Kidney glomerular epithelial cell (primary cell): ENCODE data around the gene TEAD1.

ENCODE experiments used
- DNase-seq: peaks from one replicate; lab custom pipeline; 2025; lab: John Stamatoyannopoulos, UW

Gene TEAD1

DNA sequence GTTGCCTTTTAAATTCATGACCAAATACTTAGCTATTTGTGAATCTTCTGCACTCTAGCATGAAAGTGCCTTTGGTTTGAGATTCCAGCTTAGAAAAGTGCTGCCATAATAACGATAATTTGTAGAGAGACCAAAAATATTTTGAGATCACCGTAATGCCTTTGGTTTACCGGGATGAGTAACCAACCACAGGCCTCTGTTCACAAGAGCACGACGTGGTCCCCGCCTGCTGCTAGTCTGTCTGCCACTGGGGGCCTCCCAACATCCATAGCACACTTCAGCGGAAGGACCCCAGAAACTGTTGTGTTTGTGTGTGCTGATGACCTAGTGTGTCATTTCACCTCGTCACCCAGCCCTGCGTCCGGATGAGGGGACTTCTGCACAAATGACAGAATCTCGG lies 267.9 kb downstream of the TEAD1 start:
- DNase-seq: no peak

DNA sequence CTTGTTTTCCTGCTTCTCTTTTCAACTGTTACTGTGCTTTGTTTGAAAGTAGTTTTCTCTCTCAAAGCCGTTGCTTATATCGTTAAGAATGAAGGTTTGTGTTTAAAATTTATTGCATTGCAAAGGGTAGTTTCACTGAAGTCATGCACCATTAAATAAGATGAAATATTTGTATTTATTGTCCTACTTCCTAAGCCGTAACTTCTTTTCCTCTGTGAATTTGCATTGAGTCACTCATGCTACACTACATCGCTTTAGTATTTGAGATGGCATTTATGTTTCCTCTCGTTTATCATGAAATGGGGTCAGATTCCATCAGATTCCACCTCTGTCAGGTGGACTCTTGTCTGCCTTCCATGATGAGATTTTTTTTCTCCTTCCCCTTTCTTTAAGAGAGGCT lies 269.1 kb downstream of the TEAD1 start:
- DNase-seq: peak; percentile 27

DNA sequence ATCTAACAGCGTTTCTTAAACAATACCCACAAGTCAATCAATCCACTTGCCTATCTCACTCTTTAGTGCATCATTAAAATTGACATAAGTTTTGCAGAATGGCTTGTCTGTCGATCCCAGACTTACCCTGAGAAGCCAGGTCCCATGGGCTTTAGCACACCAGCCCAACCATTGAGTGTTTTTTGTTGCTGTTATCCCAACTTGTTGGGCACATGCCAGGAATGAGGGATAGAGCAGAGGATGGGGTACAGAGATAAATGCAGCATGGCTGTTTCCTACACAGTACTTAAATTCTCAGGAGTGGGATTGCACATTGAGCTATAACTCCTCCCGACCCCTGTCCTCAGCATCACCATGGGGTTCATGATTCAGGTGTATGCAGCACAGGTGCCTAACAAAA lies 270.7 kb downstream of the TEAD1 start:
- DNase-seq: no peak

DNA sequence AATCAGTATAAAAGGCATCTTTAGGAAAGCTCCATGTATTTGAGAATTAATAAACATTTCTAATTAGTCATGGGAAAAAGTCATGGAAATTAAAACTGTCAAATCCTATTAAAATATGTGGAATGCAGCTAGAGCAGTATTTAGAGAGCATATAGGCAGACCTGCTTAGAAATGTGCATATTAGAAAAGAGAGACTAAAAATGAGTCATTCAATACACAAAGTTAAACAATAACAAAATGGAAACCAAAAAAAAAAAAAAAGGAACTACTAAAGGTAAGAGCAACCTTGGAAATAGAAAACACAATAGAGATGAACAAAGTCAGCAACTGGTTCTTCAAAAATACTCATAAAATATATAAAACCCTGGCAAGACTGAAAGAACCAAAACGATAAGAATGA lies 275.2 kb downstream of the TEAD1 start:
- DNase-seq: peak; percentile 16

DNA sequence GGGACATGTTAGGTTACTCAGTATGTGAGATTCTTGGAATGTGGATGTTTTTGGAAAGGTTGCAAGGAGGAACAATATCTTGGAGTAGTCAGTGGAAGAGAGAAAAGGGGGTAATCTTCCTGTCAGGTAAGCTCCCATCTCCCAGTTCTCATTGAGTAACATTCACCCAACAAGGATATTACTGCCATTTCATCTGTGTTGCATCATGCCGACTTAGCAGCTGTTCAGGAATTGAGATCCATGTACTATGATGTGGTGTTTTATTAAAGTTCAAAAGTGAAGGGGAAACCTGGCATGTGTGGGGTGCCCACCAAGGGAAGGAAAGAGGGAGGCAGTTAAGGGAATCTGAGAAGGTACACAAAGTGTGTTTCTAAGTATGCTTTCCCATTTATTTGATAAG lies 276.4 kb downstream of the TEAD1 start:
- DNase-seq: no peak

DNA sequence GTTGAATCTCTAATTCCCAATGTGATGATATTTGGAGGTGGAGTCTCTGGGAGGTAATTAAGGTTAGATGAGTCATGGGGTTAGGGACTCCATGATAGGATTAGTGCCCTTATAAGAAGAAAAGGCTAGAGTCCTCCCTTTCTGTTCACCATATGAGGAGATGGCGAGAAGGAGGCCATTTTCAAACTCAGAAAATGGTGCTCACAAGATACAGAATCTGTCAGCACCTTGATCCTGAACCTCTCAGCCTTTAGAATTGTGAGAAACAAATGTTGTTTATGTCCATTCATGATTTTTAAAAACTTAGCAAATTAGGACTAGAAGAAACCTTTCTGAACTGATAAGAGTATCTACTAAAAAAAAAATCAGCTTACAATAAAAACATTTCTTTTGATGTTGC lies 277.2 kb downstream of the TEAD1 start:
- DNase-seq: no peak

DNA sequence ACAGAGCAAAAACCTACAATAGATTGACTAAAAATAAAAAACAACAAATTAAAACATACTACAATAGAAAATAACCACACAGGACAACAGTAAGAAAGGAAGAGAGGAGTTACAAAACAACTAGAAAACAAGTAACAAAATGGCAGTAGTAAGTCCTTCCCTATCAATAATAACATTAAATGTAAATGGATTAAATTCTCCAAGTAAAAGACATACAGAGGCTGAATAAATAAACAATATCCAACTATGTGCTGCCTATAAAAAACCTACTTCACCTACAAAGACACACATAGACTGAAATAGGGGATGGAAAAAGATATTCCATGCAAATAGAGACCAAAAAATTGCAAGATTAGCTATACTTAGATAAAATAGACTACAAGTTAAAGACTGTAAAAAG lies 277.9 kb downstream of the TEAD1 start:
- no peak for DNase-seq

DNA sequence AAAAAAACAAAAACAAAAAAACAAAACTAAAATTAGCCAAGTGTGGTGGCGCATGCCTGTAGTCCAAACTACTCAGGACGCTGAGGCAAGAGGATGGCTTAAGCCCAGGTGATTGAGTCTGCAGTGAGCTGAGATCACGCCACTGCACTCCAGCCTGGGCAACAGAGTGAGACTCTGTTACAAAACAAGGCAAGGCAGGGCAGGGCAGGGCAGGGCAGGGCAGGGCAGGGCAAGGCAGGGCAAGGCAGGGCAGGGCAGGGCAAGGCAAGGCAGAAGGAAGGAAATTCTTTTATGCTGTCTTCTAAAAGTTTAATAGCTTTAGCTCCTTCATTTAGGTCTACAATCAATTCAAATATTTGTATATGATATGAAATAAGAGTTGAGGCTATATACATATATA lies 284.8 kb downstream of the TEAD1 start:
- DNase-seq: no peak

DNA sequence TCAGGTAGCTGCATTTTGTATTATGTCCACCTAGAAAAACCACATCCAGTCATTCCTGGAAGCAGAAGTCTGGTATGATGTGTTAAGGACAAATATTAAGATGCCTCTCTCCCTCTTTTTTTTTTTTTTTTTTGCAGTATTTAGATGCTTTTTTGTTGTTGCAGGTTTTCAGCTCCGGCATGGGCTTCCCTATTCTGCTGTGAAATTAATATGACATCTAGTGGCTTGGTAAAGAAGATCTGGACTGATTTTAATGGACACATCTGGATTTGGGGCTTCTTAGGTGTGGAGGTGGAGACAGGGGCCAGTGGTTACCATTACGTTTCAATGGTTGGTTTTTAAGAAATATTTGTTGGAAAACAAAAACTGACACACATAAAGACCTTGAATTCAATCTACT lies 287.4 kb downstream of the TEAD1 start:
- no peak for DNase-seq

DNA sequence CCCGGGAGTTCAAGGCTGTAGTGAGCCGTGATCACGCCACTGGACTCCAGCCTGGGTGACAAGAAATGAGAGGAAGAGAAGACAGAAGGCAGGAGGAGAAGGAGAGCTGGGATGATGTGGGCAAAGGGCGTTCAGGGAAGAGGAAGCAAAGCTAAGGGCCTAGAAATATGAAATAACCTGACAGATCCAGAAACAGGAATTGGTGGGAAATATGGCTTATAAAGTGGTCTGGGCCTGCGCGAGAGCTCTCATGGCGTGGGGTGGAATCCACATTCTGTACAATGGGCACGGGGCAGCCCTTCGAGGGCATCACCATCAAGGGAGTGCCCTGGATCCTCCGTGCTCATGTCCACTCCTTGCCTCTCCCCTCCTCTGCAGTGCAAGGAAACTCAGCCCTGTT lies 288.1 kb downstream of the TEAD1 start:
- DNase-seq: no peak

DNA sequence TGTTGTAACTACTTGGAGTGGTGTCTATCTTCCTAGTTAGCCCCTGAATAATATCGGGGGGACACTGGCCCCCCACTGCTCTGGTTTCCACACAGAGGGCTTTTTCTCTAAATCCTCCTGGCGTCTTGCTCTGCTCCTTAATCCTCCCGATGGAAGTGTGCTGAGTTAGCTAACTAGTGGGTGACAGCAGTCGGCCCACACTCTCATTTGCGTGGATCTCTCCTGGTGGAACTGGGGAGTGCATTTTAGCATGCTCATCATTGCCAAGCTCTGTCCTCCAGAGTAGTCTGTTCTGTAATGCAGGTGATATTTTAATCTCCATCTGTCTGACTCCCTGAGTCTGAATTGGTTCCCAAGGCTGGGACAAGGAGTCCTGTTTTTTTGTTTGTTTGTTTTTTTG lies 288.8 kb downstream of the TEAD1 start:
- no peak for DNase-seq

DNA sequence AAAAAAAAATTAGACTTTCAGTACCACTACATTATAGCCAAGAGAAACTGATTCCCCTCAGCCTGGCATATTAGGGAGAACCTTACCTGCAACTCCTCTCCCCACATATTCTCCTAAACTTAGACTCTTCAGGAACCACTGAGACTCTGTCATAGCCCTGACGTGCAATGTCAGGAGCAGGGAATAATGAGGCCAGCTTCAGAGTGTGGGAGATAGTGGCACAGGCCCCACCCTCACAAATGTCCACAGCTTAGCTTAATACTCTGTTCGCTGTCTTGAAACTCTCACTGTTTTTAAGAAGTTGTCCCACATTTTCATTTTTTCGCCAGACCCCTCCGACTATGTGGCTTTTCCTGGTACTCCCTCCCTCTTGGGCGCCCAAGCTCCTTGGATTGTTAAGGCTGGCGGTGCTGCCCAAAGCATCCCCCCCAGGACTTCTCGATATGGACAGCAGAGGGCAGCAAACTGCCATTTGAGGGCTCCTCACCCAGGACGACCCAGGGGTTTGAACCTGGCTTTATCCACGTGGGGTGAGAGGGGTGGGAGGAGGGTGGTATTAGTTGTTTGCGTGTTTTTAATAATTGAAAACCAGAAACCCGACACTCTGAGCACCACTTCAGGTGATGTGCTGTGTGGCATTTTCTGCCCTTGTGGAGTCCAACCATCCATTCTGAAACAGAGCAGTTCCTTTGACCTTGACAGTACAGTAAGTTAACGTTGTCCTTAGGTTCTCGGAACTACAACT lies 289.7 kb downstream of the TEAD1 start:
- DNase-seq: peak; percentile 48

DNA sequence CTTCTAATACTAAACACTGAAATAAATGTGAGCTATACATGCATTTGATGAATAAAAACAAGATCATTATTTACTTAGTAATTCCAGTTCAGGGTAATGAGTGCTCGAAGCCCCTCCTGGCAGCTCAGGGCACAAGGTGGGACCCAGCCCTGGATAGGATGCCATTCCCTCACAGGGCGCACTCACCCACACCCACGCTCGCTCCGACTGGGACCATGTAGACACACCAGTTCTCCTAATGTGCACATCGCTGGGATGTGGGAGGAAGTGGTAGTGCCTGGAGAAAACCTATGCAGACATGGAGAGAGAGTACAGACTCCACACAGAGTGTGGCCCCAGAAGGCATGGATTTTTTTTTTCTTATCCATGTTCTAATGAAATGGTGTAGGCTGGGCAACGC lies 290.4 kb downstream of the TEAD1 start:
- no peak for DNase-seq

DNA sequence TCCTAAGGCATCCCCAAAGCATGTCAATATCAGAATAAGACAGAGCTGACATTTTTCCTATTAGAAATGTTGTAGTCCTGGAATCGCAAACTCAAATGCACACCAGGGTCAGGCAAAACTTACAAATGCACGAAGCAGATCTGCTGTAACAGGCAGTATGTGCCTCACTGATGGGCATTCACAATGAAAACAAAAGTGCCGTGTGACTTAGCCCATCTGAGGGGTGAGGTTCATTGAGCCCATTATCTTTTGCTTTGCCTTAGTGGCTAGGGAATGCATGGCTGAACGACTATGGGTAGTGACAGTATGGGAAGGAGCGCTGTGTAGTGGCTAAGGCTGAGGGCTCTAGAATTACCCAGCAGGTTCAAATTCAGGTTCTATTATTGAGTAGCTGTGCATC lies 291.8 kb downstream of the TEAD1 start:
- no peak for DNase-seq

DNA sequence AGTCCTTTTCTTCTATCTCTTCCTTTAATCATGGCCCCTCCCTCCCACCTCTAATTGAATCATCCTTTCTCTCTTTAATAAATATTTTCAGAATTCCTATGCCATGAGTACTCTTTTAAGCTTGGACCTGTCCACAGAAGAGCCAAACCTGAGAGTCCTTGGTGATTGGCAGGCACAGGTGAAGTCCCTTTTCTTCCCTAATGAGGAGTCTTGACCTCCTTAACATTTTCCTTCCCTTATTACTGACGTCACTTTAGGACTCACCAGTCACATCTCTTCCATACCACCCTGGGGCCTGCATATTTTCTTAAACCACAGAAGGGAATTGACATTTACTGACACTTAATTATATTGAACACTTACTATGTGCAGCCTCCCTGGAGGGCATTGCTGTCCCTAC lies 293.9 kb downstream of the TEAD1 start:
- peak; percentile 45 for DNase-seq

DNA sequence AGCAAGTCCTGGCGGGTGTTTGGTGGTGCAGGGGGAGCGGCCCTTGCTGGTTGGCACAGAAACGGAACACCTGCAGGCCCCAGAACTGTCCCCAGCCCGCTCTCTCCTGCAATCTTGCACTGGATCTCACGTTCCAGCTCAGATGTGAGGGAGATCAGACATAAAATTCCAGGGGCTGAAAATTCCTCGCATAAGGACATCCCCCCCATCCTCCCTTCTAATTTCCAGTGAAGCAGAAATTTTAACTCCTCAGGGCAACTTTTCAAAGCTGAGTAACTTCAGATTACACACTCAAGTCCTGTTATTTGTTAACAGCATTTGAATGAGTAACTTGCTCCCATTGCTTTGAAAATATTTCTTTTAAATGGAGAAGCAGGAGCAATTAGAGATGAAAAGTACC lies 294.6 kb downstream of the TEAD1 start:
- peak; percentile 63 for DNase-seq

DNA sequence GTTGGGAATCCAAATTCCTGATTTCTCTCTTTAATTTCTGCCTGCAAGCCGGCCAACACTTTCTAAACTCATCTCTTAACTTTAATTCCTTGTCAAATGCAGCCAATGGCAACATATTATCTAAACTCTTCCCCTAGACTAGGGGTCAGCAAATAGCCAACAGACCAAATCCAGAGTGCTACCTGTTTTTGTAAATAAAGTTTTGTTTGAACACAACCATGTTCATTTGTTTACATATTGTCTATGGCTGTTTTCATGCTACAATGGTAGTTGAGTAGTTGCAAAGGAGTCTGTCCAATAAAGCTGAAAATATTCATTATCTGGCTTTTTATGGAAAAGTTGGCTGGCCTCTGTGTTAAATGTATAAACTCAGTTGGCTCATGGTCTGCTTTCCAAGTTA lies 297.7 kb downstream of the TEAD1 start:
- no peak for DNase-seq

DNA sequence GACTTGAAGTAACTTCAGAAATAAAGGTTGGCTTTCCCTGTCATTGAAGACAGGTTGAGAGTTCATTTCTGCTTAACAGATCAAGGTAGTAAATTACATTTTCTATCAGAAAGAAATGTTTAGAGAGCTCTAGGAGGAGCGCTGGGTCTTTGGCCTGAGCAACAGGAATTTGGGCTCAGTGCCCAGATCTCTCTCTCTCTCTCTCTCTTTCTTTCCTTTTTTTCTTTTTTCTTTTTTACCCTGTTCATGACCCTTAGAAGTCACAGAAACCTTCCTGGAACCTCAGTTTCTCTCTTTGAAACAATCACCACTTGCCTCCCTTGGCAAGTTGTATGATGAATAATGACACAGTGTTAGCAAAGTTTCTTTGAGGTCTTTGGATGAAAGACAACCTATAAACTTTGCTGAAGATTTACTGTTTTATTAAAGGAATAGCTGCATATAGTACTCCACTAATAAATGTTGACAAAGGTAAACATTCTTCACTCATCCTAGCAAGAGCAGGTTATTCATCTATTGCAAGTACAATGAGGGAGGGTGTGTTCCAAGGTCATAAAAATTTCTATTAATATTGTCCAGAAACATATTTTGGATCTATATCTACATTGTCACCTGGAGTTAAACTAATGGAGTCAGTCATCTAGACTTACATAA lies 299.4 kb downstream of the TEAD1 start:
- DNase-seq: peak; percentile 44

DNA sequence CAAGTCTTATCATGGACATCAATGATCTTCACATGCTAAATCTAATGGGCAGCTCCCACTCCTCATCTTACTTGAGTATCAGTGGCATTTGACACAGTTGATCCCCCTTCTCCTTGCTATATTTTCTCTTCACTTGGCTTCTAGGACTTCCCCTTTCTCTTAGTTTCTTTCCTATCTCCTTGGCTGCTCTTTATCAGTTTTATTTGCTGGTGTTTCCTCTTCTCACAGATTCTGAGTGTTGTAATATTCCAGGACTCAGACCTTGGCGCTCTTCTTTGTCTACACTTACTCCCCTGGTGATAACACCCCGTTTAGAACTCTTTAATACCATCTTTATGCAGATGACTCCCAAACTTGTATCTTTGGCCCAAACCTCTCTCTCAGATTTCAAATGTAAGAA lies 301.0 kb downstream of the TEAD1 start:
- no peak for DNase-seq

DNA sequence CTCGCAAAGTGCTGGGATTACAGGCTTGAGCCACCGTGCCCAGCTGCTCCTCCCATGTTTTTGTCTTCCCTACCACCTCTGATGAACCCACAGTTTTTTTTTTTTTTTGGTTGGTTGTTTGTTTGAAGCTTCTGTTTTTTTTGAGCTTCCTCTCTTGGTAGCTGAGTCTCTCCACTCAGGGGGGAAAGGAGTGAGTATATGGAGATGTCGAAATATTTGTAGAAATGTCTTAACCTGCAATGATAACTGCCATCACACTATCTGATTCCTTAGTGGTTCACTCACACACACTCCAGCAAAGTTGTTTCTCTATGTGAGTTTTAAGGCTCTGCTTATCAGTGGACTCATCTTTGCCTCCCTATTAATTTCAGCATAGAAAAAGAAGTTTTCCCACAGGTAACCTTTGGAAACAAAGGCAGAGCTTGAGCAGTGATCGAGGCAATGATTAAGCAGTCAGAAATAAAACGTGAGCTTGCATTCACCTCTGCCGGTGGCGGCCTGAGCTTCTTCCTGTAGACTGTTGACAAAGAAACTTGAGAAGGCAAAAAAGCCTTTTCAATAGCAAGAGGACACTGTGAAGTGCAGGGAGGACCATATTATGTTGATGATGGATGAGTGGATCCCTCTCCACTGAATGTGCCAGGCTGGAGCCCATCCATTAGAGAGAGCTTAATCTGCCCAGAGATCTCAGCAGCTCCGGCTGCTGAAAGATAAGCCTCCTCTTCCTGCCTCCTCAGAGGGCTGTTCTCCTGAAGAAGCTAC lies 305.9 kb downstream of the TEAD1 start:
- DNase-seq: no peak

DNA sequence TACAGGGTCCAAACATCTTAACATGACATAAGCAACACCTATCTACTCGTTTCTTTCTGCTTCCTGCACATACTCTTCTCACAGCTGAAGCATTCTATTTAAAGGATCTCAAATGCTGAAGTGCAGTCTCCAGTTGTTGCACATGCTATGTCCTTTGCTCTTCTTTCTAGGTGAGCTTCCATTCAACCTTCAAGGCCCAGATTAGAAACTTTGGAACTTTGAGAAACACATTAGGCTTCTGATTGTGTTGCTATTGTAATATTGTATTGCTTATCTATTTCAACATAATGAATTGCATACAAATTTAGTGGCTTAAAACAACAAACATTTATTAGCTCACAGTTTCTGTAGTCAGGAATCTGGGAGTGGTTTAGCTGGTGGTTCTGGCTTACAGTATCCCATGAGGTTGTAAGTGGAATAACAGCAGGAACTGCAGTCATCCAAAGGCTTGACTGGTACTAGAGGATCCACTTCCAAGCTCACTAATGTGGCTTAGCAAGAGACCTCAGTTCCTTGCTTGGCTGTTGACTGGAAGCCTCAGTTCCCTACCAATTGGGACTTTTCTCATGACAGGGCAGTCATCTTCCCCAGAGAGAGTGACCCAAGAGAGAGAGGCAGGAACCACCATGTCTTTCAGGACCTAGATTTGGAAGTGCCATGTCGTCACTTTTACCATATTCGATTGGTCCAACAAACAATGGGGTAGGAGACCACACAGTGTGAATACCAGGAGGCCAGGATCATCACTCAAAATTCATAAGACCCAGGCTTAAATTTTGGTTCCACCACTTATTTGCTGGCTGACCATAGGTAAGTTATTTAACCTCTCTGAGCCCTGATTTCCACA lies 307.7 kb downstream of the TEAD1 start:
- no peak for DNase-seq

DNA sequence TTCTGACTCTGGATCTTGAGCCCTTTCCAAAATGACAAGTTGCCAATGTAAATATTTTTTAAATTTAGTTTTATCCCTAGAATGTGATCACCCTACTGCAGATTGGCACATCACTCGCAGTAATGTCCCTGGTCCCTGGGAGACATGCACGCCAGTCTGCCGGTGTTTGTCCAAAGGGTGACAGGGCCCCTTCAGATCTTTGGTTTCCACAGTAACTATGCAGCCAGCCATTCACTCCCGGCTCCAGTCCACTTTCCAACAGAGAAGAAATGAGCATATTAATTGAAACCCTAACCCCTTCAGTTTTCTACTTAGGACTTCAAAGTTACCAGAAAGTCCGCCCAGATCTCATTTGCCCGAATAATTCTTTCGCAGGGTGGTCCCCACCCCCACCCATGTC lies 309.1 kb downstream of the TEAD1 start:
- DNase-seq: no peak
